Left lung (tissue), 10 donors: ENCODE measurements around the gene PIK3R3. TPM values are rescaled to one million over a fixed set of nuclear protein-coding genes. Genes with fewer than 3 reads are reported as not detected.
"Not testable (repeated sequence)": the region's sequence is repeated elsewhere in the genome, so short reads cannot be mapped to it uniquely, and the experiment has no call there.

Source experiments
- ATAC-seq: fragments of 200-7000 bp; cut with Tn5 transposase; one replicate; pipeline ENCODE4 v1.9.1; 2020; ENCODE audit warnings: moderate library complexity
- DNase-seq, 4 donors: peaks; one replicate each; pipeline ENCODE4 v3.0.0-alpha.2; 2013 to 2020
- H3K27ac ChIP-seq, 2 donors: fragments of 200-600 bp; sonication (generic) in 1 of 2; one replicate each; pipeline versions ENCODE4 v1.5.0 to v1.8.0; 2020 to 2021
- H3K27me3 ChIP-seq, 2 donors: fragments of 200-600 bp; sonication (generic) in 1 of 2; one replicate each; pipeline versions ENCODE4 v1.5.0 to v1.8.0; 2020 to 2021
- H3K36me3 ChIP-seq, 2 donors: fragments of 200-600 bp; sonication (generic) in 1 of 2; one replicate each; pipeline versions ENCODE4 v1.5.0 to v1.8.0; 2020 to 2021
- H3K4me1 ChIP-seq, 2 donors: fragments of 200-600 bp; one replicate each; pipeline ENCODE4 v1.8.0; 2021
- H3K4me3 ChIP-seq, 2 donors: fragments of 200-600 bp; sonication (generic) in 1 of 2; one replicate each; pipeline versions ENCODE4 v1.5.0 to v1.8.0; 2020 to 2021; ENCODE audit warnings: mild to moderate bottlenecking in 1 of 2
- H3K9me3 ChIP-seq, 2 donors: fragments of 200-600 bp; sonication (generic) in 1 of 2; one replicate each; pipeline versions ENCODE4 v1.5.0 to v1.8.0; 2020 to 2021
- intact Hi-C, 2 donors: fragments of 100-400 bp; cut with DNase I; formaldehyde crosslinking; loops; one replicate each; pipeline versions ENCODE4 v1.11.2 to v1.14.2; 2022
- polyA plus RNA-seq, 6 donors: library from polyadenylated mRNA; unstranded; fragments of 120-200 nt; gene quantifications; one replicate each; pipeline ENCODE4 v1.2.1, GENCODE V29; 2013; ENCODE audit not compliant: insufficient read length in 6 of 6
- total RNA-seq, 2 donors: library from RNA; stranded (reverse); fragmentation: NEBNext Ultra II Directional; extraction: Animal tissue kit (Norgen Biotek cat#: 25700); gene quantifications; one replicate each; pipeline ENCODE4 v1.2.1, GENCODE V29; 2021
- TF ChIP-seq, protein P1 (sequence below), 2 donors: fragments of 200-600 bp; sonication (generic) in 1 of 2; IDR thresholded peaks; one replicate each; pipeline versions ENCODE4 v1.5.0 to v1.8.0; 2021; ENCODE audit warnings: antibody characterized with exemption in 2 of 2
- donor health status: DM: no; HTN: yes; CAD: no.
- donor health status: DM: no; HTN: no; CAD: no.

PIK3R3 gene
- total and polyA plus RNA-seq, 8 donors, result 15.2 to 46.5 (median 22.6) TPM

DNA sequence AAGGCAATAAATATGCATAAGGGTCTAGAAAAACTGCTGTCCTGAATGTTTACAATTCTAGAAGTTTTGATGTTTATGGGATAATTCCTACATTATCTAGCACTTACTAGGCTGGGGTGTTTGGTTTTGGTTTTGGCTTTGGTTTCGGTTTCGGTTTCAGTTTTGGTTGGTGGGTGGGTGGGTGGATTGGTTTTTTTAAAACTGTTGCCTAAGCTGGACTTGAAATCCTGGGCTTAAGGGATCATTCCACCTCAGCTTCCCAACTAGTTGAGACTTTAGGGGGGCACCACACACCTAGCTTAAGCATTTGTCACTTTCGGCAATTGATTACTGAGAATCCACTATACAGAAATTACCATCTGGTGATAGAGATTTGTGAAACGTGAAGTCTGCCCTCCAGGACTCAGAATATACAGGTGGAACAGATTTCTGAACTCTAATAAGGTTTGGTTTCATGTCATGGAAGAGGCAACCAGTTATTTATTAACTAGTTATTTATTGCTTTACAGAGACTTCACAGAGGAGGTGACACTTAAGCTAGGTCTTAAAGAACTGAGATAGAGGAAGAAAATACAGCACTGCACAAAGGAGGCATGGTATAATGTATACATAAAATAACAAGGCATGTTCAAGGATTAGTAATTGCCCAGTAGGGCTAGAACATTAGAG lies 69.6 kb downstream of the PIK3R3 start:
- Histone ChIP-seq H3K36me3 (peaks cover 0 to 26% of the 10 kb centered on the region in 2 donors), H3K27me3 (no peaks in the 10 kb centered on the region), H3K27ac (no peak overlapping the region), H3K9me3 (no peaks in the 10 kb centered on the region), H3K4me1 (peaks cover 0 to 22% of the 10 kb centered on the region in 2 donors), H3K4me3 (no peak overlapping the region)
- intact Hi-C loops, result no loop called here
- DNase-seq, result no peak
- no peak for ATAC-seq
- TF ChIP-seq, protein P1, sequence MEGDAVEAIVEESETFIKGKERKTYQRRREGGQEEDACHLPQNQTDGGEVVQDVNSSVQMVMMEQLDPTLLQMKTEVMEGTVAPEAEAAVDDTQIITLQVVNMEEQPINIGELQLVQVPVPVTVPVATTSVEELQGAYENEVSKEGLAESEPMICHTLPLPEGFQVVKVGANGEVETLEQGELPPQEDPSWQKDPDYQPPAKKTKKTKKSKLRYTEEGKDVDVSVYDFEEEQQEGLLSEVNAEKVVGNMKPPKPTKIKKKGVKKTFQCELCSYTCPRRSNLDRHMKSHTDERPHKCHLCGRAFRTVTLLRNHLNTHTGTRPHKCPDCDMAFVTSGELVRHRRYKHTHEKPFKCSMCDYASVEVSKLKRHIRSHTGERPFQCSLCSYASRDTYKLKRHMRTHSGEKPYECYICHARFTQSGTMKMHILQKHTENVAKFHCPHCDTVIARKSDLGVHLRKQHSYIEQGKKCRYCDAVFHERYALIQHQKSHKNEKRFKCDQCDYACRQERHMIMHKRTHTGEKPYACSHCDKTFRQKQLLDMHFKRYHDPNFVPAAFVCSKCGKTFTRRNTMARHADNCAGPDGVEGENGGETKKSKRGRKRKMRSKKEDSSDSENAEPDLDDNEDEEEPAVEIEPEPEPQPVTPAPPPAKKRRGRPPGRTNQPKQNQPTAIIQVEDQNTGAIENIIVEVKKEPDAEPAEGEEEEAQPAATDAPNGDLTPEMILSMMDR (IDR thresholded peaks at IDR 0.05), result no peak

DNA sequence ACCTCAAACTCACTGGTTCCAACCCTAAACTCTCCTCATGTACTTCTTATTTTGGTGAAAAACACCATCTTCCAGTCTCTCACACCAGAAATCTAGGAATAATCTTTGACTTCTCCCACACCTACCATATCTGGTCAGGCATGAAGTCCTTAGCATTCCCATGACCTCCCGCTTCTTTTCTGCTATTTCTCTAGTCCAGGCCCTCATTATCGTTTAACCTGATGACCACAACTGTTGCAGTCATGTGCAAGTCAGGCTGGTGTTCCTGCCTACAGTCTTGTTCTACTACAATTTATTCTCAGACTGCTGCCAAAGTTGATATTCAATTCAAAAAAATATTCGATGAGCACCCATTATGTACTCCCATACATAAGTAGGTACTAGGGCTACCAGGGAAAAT lies 71.3 kb downstream of the PIK3R3 start:
- Histone ChIP-seq H3K9me3 (no peaks in the 10 kb centered on the region), H3K27me3 (no peaks in the 10 kb centered on the region), H3K4me1 (peaks cover 0 to 22% of the 10 kb centered on the region in 2 donors), H3K27ac (no peak overlapping the region), H3K36me3 (peaks cover 0 to 28% of the 10 kb centered on the region in 2 donors), H3K4me3 (no peak overlapping the region)
- intact Hi-C loops, result no loop called here
- ATAC-seq (no peak), DNase-seq (no peak)
- TF ChIP-seq, protein P1 (IDR thresholded peaks at IDR 0.05), result no peak

DNA sequence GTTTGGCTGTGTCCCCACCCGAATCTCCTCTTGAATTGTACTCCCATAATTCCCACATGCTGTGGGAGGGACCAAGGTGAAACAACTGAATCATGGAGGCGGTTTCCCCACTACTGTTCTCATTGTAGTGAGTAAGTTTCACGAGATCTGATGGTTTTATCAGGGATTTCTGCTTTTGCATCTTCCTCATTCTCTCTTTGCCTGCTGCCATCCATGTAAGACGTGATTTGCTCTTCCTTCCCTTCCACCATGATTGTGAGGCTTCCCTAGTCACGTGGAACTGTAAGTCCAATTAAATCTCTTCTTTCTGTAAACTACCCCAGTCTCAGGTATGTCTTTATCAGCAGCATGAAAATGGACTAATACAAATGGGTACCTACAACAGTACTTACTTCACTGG lies 73.5 kb downstream of the PIK3R3 start:
- no peak for ATAC-seq

DNA sequence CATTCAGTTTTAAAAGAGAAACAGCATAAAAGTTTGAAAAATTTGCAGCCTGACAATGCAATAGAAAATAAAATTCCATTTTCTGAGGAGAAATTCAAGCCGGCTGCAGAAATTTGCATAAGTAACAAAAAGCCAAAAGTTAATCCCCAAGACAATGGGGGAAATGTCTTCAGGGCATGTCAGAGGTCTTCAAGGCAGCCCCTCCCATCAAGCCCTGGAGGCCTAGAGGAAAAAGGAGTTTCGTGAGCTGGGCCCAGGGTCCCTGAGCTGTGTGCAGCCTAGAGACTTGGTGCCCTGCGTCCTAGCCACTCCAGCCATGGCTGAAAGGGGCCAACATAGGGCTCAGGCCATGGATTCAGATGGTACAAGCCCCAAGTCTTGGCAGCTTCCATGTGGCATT lies 74.6 kb downstream of the PIK3R3 start:
- no peak for DNase-seq
- no peak for ATAC-seq
- H3K4me3 ChIP-seq, result no peak overlapping the region
- H3K9me3 ChIP-seq, result no peaks in the 10 kb centered on the region
- intact Hi-C loops, result no loop called here
- TF ChIP-seq, protein P1 (IDR thresholded peaks at IDR 0.05), result no peak
- peaks cover 0 to 28% of the 10 kb centered on the region in 2 donors for H3K36me3 ChIP-seq
- peaks cover 0 to 6% of the 10 kb centered on the region in 2 donors for H3K4me1 ChIP-seq
- no peaks in the 10 kb centered on the region for H3K27me3 ChIP-seq
- H3K27ac ChIP-seq, result no peak overlapping the region

More for the DNA sequence above, 73.5 kb downstream of the PIK3R3 start:
- intact Hi-C loops, result no loop called here
- no peaks in the 10 kb centered on the region for H3K27me3 ChIP-seq
- no peak overlapping the region for H3K27ac ChIP-seq
- H3K36me3 ChIP-seq, result peaks cover 0 to 28% of the 10 kb centered on the region in 2 donors
- H3K4me3 ChIP-seq, result no peak overlapping the region
- DNase-seq, result no peak
- no peaks in the 10 kb centered on the region for H3K9me3 ChIP-seq
- H3K4me1 ChIP-seq, result peaks cover 0 to 9% of the 10 kb centered on the region in 2 donors
- TF ChIP-seq, protein P1 (IDR thresholded peaks at IDR 0.05), result no peak

DNA sequence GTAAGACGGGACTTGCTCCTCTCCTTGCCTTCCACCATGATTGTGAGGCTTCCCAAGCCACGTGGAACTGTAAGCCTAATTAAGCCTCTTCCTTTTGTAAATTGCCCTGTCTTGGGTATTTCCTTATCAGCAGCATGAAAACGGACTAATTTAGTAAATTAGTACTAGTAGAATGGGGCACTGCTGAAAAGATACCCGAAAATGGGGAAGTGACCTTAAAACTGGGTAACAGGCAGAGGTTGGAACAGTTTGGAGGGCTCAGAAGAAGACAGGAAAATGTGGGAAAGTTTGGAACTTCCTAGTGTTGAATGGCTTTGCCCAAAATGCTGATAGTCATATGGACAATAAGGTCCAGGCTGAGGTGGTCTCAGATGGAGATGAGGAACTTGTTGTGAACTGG lies 75.2 kb downstream of the PIK3R3 start:
- H3K9me3 ChIP-seq, H3K4me1 ChIP-seq, intact Hi-C loops, DNase-seq, H3K27ac ChIP-seq, ATAC-seq, H3K27me3 ChIP-seq, H3K4me3 ChIP-seq: not testable (repeated sequence)
- peaks cover 0 to 28% of the 10 kb centered on the region in 2 donors for H3K36me3 ChIP-seq

DNA sequence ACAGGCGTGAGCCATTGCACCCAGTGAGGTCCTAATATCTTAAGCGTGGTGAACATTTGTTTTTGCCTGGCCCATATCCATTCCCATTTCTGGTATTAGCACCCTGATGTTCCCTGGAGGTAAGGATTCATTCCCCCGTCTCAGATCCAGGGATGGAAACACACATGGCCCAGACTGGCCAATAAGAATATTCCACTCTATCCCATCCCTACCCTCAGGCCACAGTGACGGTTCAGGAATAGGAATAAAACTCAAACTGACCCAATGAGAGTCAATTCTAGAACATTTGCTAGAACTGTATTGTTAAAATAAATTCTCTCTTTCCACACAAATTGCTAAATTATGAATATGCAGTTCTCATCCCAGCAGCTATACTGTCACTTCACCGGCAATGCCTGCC lies 76.1 kb downstream of the PIK3R3 start:
- DNase-seq (no peak), ATAC-seq (no peak)
- H3K9me3 ChIP-seq, result no peaks in the 10 kb centered on the region
- H3K27ac ChIP-seq, result no peak overlapping the region
- peaks cover 0 to 20% of the 10 kb centered on the region in 2 donors for H3K36me3 ChIP-seq
- no peak overlapping the region for H3K4me3 ChIP-seq
- no peaks in the 10 kb centered on the region for H3K27me3 ChIP-seq
- intact Hi-C loops, result no loop called here
- TF ChIP-seq, protein P1 (IDR thresholded peaks at IDR 0.05), result no peak
- H3K4me1 ChIP-seq, result no peaks in the 10 kb centered on the region
